Germinal center (tissue), 1 donor: ENCODE data around the gene MIEF1.
A peak's percentile ranks its signal among the peaks of the same experiment; 100 is the strongest.

Experiments
- DNase-seq: peaks from one replicate; pipeline ENCODE4 v3.0.0; 2012; ENCODE audit warnings: mixed read lengths, low spot score

The MIEF1 gene

DNA sequence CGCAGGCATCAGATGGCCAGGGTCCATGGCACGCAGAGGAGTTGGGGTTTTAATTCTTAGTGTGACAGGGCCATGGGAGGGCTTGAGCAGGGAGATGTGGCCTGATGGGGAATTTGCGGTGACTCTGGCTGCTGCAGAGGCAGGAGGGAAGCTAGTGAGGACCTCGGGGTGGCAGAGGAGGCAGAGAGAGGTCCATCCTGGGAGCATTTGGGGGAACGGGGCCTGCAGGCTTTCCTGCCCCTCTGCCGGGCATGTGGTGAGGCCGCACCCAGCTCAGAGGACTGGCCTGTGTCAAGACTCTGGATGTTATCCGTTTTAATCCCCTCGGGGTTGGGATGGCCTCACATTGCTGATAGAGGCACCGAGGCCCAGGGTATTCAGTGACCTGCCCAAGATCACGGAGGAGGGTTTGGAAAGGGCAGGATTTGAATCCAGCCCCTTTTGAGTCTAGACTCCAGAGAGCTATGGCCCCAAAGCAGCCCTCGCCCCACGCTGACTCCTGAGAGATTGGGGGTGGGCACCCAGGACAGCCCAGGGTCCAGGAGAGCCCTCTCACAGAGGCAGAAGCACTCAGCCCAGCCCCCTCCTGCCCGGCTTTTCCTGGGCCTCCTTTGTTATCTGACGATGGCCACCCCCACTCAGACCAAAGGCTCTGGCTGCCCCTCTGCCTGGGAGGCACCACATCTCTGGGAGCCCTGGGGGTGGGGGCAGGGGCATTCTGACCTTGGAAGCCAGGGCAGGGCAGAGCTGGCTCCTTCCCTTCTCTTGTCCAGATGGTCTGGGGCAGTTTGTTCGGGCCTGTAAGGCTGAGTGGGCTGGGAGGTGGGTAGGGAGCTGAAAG lies 31.4 kb upstream of the MIEF1 start:
- DNase-seq = no peak

GRCh38 chr22:39471381-39472141 lies 30.5 kb upstream of the MIEF1 start:
- DNase-seq = peak; percentile 45

GRCh38 chr22:39472570-39473556 lies 29.2 kb upstream of the MIEF1 start:
- DNase-seq = peak; percentile 76

DNA sequence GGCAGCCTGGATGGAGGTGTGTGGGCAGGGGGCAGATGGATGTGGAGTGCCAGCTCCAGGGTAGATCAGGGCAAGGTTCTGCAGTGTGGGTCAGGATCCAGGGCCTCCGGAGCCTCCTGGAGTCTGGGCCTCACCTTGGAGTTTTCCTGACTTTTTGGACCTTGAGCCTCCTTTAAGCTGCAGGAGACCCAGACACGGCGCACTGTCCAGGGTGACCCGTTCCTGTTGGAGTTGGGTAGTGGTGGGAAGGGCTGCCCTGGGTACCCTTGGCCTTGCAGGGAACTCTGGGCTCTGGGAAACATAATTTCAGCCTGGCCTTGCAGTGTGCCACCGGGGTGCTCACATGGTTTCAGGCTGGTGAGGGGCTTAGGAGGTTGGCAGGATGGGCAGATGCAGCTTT lies 28.2 kb upstream of the MIEF1 start:
- no peak for DNase-seq

DNA sequence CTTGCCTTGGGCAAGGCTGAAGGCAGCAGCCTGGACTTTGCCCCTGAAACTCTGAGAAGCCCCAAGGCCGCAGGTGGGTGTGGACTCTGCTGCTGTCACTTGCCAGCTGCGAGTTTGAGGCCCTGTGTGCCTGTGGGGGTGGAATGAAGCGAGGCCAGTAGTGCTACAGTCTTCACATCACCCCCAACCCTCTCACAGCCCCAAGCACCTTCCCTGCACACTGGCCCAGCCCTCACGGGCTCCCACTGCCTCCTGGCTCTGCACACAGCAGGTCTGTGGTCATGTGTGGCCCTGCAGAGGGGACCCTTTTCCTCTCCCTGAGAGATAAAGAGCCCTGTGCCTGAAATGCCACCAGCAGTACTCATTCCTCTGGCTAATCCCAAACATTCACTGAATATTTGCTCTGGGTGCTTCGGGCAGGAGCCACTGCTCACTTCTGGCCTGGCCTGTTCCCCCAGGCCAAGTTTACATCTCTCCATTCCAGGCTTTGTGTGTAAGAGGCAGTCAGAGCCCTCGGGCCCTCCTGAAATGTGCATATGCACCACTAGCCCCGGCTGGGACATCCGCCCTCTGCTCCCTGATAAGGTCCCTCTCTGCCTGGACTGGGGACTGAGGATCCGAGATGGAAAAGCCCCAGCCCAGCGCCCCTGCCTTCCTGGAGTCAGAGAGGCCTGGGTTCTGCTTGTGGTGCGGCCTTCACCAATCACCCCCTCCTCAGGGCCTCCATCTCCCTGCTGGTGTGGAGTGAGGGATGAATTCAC lies 27.6 kb upstream of the MIEF1 start:
- no peak for DNase-seq

DNA sequence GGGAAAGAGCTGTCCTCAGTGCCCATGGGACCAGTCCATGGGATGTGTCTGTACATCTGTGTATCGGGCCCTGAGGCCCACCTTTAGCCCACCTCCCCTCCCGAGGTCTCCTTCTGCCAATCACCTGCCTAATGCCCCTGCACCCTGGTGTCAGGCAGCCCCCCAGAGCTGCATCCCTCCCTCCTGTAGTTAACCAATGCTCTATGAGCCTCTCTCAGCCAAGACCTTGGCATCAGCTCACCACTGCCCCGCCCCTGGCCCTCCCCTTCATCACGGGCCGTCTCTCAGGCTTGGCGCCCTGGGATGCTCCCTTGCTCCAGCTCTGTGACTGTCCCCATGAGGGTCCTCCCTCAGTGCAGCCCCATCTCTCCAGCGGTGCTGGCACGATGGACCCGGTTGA lies 26.8 kb upstream of the MIEF1 start:
- DNase-seq = no peak

DNA sequence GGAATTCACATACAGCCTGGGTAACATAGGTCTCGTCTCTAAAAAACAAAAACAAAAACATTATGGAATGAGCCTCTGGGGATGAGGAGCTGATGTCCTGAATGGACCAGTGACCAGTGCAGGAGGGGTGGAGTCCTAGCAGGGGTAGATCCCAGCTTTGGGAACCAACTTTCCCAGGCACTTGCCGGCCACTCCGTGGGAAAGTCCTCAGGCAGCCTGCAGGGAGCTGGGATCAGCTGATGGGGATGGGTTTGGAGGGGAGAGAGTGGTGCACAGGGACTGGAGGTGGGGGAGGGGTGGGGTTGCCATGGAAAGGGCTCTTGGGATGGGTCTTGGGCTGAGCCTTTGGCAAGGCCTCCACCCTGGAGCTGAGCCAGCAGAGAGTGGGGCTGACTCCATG lies 26.2 kb upstream of the MIEF1 start:
- DNase-seq = no peak

GRCh38 chr22:39476664-39477063 lies 25.4 kb upstream of the MIEF1 start:
- no peak for DNase-seq

DNA sequence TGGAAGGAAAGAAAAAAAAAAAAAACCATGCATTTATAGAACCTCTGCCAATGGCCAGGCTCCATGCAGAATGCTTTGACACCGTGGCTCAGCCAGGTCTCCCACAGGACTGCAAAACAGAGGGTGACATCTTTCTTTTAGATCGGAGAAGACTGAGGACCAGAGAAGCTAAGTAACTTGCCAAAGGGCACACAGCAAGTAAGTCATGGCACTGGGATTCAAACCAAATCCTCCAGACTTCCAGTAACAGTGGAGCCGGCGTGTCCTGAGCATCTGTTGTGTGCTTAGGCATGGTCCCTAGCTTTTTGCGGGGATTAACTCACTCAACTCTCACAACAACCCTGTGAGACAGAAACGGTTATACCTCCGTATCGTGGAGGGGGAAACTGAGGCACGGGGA lies 24.5 kb upstream of the MIEF1 start:
- no peak for DNase-seq

DNA sequence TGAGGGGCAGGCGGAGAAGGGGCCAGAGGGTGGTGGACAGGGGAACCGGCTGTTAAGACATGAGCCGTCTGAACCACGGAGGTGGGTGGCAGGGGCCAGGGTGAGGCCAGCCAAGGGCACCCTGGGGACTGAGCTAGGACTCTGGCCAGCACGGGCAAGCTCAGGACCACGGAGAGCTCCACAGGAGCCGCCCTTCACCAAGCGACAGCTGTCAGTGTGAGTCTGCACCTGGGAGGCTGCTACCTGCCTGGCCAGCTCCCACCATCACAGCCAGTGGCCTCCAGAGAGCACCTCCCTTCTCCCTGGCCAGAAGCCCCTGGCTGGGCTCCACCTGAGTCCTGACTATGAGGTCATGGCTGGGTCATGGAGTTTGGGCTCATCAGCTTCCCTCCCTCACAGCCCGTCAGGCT lies 23.6 kb upstream of the MIEF1 start:
- DNase-seq = no peak

DNA sequence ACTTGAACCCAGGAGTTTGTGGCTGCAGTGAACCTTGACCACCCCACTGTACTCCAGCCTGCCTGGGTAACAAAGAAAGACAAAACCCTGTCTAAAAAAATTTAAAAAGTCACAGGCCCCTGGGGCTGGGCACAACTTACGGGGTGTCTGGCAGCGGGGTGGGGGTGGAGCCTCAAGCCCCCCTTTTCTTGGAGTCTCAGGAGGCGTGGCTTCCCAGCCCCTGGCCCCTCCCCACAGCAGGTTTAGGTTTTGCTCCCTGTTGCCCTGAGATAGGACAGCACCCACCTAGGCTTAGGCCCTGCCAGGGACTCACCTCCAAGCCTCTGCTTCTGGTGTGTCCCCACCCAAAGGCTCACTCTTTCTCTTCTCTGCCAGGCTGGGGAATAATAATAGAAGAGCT lies 22.8 kb upstream of the MIEF1 start:
- DNase-seq = no peak

GRCh38 chr22:39480557-39480956 lies 21.5 kb upstream of the MIEF1 start:
- DNase-seq = no peak

DNA sequence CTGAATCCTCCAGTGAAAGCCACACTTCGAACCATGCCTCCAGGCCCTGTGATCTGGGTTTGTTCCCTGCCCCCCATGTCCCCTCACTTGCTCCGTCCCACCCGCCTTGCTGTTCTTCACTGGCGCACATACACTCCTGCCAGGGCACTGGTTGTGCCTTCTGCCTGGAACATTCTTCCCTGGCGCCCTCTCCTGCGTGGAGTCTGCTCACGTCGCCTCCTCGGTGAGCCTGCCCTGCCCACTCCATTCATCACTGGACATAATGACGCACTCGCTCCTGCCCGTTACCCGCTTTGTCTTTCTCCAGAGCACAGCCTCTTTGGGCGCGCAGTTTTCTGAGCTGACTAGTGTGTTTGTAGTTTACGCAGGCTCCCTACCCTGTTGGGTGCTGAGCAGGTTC lies 21.0 kb upstream of the MIEF1 start:
- no peak for DNase-seq

GRCh38 chr22:39481595-39481994 lies 20.5 kb upstream of the MIEF1 start:
- DNase-seq = no peak

- DNase-seq = no peak
These were observed 19.3 kb upstream of the MIEF1 start for GRCh38 chr22:39482768-39483167.

- no peak for DNase-seq
These were observed 14.9 kb upstream of the MIEF1 start for GRCh38 chr22:39486951-39487825.

- DNase-seq = no peak
These were observed 14.1 kb upstream of the MIEF1 start for GRCh38 chr22:39487826-39488520.

DNA sequence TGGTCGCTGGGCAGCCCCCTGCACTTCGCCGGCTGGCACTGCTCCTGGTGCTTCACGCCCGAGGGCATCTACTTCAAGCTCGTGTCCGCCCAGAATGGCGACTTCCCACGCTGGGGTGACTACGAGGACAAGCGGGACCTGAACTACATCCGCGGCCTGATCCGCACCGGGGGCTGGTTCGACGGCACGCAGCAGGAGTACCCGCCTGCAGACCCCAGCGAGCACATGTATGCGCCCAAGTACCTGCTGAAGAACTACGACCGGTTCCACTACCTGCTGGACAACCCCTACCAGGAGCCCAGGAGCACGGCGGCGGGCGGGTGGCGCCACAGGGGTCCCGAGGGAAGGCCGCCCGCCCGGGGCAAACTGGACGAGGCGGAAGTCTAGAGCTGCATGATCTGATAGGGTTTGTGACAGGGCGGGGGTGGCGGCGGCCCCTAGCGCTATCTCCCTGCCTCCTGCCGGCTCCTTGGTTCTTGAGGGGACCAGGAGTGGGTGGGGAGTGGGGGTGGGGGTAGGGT lies 13.5 kb upstream of the MIEF1 start:
- no peak for DNase-seq
